Liver (tissue), 9 donors: ENCODE results near the gene TRPT1. TPM values are rescaled to one million over a fixed set of nuclear protein-coding genes. Genes with fewer than 3 reads are reported as not detected.

Source experiments
- DNase-seq: peaks from one replicate; pipeline ENCODE4 v3.0.0-alpha.2; 2017; ENCODE audit warnings: low spot score
- H3K27ac ChIP-seq, 2 donors: one replicate each; pipeline ENCODE4 v1.7.0; 2013; ENCODE audit warnings: inconsistent platforms in 2 of 2, low read length in 2 of 2, control low read depth in 1 of 2, low read depth in 1 of 2, mild to moderate bottlenecking in 1 of 2
- H3K27me3 ChIP-seq, 4 donors: one replicate each; pipeline versions ENCODE4 v1.6.1 to v1.7.0; 2013; ENCODE audit warnings: low read length in 3 of 4, inconsistent platforms in 1 of 4, mild to moderate bottlenecking in 1 of 4, moderate library complexity in 1 of 4; ENCODE audit not compliant: control insufficient read depth in 4 of 4, insufficient read depth in 4 of 4
- H3K36me3 ChIP-seq, 4 donors: one replicate each; pipeline versions ENCODE4 v1.6.1 to v1.7.0; 2013; ENCODE audit warnings: low read length in 3 of 4, mild to moderate bottlenecking in 3 of 4, low read depth in 1 of 4, moderate library complexity in 1 of 4; ENCODE audit not compliant: control insufficient read depth in 4 of 4, insufficient read depth in 3 of 4
- H3K4me1 ChIP-seq, 4 donors: one replicate each; pipeline versions ENCODE4 v1.6.1 to v1.7.0; 2013; ENCODE audit warnings: low read length in 3 of 4, mild to moderate bottlenecking in 3 of 4, moderate library complexity in 1 of 4; ENCODE audit not compliant: control insufficient read depth in 4 of 4, insufficient read depth in 4 of 4
- H3K4me3 ChIP-seq, 3 donors: one replicate each; pipeline versions ENCODE4 v1.6.1 to v1.7.0; 2013; ENCODE audit warnings: low read length in 3 of 3, control low read depth in 1 of 3, low read depth in 1 of 3, mild to moderate bottlenecking in 1 of 3
- H3K9ac ChIP-seq, 2 donors: one replicate each; pipeline ENCODE4 v1.7.0; 2013; ENCODE audit warnings: low read length in 2 of 2, mild to moderate bottlenecking in 2 of 2, moderate library complexity in 2 of 2, control low read depth in 1 of 2, low read depth in 1 of 2
- H3K9me3 ChIP-seq, 4 donors: one replicate each; pipeline versions ENCODE4 v1.6.1 to v1.7.0; 2013; ENCODE audit warnings: low read length in 3 of 4; ENCODE audit not compliant: control insufficient read depth in 4 of 4
- EGR1 ChIP-seq, 2 donors: IDR thresholded peaks; 2 replicates each; pipeline ENCODE4 v1.6.1; 2016 to 2018; ENCODE audit warnings: antibody characterized with exemption in 2 of 2, low read depth in 2 of 2
- FOXA1 ChIP-seq: IDR thresholded peaks from 2 replicates; pipeline ENCODE4 v1.6.1; 2016; ENCODE audit warnings: antibody characterized with exemption
- GABPA ChIP-seq, 2 donors: IDR thresholded peaks in 1 of 2; conservative IDR thresholded peaks in 1 of 2; 2 replicates each; pipeline ENCODE4 v1.6.1; 2016; ENCODE audit warnings: antibody characterized with exemption in 2 of 2, mild to moderate bottlenecking in 1 of 2, moderate library complexity in 1 of 2
- HNF4A ChIP-seq, 2 donors: conservative IDR thresholded peaks; 2 replicates each; pipeline ENCODE4 v1.6.1; 2016; ENCODE audit warnings: antibody characterized with exemption in 2 of 2, mild to moderate bottlenecking in 2 of 2
- JUND ChIP-seq, 2 donors: IDR thresholded peaks; 2 replicates each; pipeline ENCODE4 v1.6.1; 2016; ENCODE audit warnings: antibody characterized with exemption in 2 of 2
- MAX ChIP-seq: IDR thresholded peaks from 2 replicates; pipeline ENCODE4 v1.6.1; 2016; ENCODE audit warnings: antibody characterized with exemption
- NR2F2 ChIP-seq: IDR thresholded peaks from 2 replicates; pipeline ENCODE4 v1.6.1; 2016; ENCODE audit warnings: antibody characterized with exemption
- RXRA ChIP-seq, 2 donors: IDR thresholded peaks; 2 replicates each; pipeline ENCODE4 v1.6.1; 2017 to 2018; ENCODE audit warnings: antibody characterized with exemption in 2 of 2, mild to moderate bottlenecking in 1 of 2
- SP1 ChIP-seq: IDR thresholded peaks from 2 replicates; pipeline ENCODE4 v1.6.1; 2018; ENCODE audit warnings: antibody characterized with exemption, mild to moderate bottlenecking
- TAF1 ChIP-seq: conservative IDR thresholded peaks from 2 replicates; pipeline ENCODE4 v1.6.1; 2016; ENCODE audit warnings: antibody characterized with exemption, mild to moderate bottlenecking
- WGBS: extraction: QIAGEN DNeasy Blood & Tissue Kit; methylation state at CpG from one replicate; pipeline ENCODE4 v1.1.7; 2013; 5-methylcytosine and 5-hydroxymethylcytosine counted together
- polyA plus RNA-seq, 2 donors: library from polyadenylated mRNA; stranded (reverse) in 1 of 2; unstranded in 1 of 2; fragments of 200-250 nt in 1 of 2; fragments of >200 nt in 1 of 2; fragmentation: Nextera tagmentation in 1 of 2; extraction: Ambion mirVana in 1 of 2; gene quantifications; one replicate each; pipeline versions ENCODE4 v1.2.1 to v1.2.3, GENCODE V29; 2013 to 2015
- total RNA-seq, 2 donors: library from RNA; depleted of rRNA; stranded (reverse); fragments of >200 nt; gene quantifications; one replicate each; pipeline ENCODE4 v1.2.3, GENCODE V29; 2014
- TF ChIP-seq, protein P1 (sequence below): IDR thresholded peaks from 2 replicates; pipeline ENCODE4 v1.6.1; 2016; ENCODE audit warnings: antibody characterized with exemption, mild to moderate bottlenecking
- TF ChIP-seq, protein P2 (sequence below): IDR thresholded peaks from 2 replicates; pipeline ENCODE4 v1.6.1; 2016; ENCODE audit warnings: antibody characterized with exemption
- TF ChIP-seq, protein P3 (sequence below): fragments of 150-350 bp; IDR thresholded peaks from 2 replicates; pipeline ENCODE4 v1.5.1; 2017; ENCODE audit warnings: improper control_type of control experiment, low read depth, low read length; ENCODE audit not compliant: missing input control
- donor health status: healthy.
- donor health status: healthy.
- donor health status: healthy.
- donor health status: healthy.
- donor health status: healthy.

The TRPT1 gene
- total and polyA plus RNA-seq, 4 donors = 14.0 to 37.8 (median 20.8) TPM

DNA sequence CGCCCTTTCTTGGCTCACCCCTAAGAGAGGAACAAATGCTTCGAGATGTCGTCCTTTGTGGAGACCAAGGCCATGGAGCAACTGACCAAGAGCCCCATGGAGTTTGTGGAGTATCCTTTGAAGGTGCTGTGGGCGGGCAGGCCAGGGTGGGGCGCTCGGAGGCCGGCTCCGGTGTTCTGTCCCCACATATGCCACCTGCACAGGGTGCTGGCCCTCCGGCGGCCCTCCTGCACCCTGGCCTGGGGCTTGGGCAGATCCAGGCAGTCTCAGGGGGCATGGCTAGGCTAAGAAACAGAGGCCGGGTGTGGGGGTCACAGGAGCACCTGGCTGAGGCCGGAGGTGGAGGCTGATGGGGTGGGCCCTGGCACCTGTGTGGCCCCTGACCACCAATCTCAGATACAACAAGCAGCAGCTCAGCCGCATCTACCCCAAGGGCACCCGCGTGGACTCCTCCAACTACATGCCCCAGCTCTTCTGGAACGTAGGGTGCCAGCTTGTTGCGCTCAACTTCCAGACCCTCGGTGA, 35.6 kb upstream of the TRPT1 start:
- Histone ChIP-seq H3K4me1 (no peaks in the 10 kb centered on the region), H3K9me3 (no peaks in the 10 kb centered on the region), H3K4me3 (no peak overlapping the region), H3K9ac (no peak overlapping the region), H3K27me3 (no peaks in the 10 kb centered on the region), H3K36me3 (peaks cover 0 to 13% (median 3%) of the 10 kb centered on the region in 4 donors), H3K27ac (no peak overlapping the region)
- DNase-seq = no peak
- TF ChIP-seq MAX (no peak), SP1 (no peak), JUND (IDR thresholded peaks at IDR 0.05) (no peak)
- TF ChIP-seq, protein P1, sequence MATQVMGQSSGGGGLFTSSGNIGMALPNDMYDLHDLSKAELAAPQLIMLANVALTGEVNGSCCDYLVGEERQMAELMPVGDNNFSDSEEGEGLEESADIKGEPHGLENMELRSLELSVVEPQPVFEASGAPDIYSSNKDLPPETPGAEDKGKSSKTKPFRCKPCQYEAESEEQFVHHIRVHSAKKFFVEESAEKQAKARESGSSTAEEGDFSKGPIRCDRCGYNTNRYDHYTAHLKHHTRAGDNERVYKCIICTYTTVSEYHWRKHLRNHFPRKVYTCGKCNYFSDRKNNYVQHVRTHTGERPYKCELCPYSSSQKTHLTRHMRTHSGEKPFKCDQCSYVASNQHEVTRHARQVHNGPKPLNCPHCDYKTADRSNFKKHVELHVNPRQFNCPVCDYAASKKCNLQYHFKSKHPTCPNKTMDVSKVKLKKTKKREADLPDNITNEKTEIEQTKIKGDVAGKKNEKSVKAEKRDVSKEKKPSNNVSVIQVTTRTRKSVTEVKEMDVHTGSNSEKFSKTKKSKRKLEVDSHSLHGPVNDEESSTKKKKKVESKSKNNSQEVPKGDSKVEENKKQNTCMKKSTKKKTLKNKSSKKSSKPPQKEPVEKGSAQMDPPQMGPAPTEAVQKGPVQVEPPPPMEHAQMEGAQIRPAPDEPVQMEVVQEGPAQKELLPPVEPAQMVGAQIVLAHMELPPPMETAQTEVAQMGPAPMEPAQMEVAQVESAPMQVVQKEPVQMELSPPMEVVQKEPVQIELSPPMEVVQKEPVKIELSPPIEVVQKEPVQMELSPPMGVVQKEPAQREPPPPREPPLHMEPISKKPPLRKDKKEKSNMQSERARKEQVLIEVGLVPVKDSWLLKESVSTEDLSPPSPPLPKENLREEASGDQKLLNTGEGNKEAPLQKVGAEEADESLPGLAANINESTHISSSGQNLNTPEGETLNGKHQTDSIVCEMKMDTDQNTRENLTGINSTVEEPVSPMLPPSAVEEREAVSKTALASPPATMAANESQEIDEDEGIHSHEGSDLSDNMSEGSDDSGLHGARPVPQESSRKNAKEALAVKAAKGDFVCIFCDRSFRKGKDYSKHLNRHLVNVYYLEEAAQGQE = no peak
- WGBS = 96% methylated on average over 18 of the region's 18 CpGs

GRCh38 chr11:64260147-64260708, 34.2 kb upstream of the TRPT1 start:
- Histone ChIP-seq H3K4me1 (no peaks in the 10 kb centered on the region), H3K9ac (no peak overlapping the region), H3K27ac (no peak overlapping the region), H3K4me3 (no peak overlapping the region), H3K9me3 (no peaks in the 10 kb centered on the region), H3K36me3 (peaks cover 0 to 14% (median 4%) of the 10 kb centered on the region in 4 donors), H3K27me3 (no peaks in the 10 kb centered on the region)
- 93% methylated on average over 6 of the region's 6 CpGs for WGBS
- no peak for DNase-seq
- TF ChIP-seq EGR1 (IDR thresholded peaks at IDR 0.05; ENCODE audit: low read depth in 2 of 2) (no peak), GABPA (IDR thresholded peaks at IDR 0.05 in 1 of 2, conservative IDR thresholded peaks at IDR 0.05 in 1 of 2) (no peak), JUND (IDR thresholded peaks at IDR 0.05) (no peak), RXRA (IDR thresholded peaks at IDR 0.05) (no peak), SP1 (no peak), HNF4A (conservative IDR thresholded peaks at IDR 0.05) (no peak), NR2F2 (no peak), TAF1 (no peak), FOXA1 (no peak)
- TF ChIP-seq, protein P2, sequence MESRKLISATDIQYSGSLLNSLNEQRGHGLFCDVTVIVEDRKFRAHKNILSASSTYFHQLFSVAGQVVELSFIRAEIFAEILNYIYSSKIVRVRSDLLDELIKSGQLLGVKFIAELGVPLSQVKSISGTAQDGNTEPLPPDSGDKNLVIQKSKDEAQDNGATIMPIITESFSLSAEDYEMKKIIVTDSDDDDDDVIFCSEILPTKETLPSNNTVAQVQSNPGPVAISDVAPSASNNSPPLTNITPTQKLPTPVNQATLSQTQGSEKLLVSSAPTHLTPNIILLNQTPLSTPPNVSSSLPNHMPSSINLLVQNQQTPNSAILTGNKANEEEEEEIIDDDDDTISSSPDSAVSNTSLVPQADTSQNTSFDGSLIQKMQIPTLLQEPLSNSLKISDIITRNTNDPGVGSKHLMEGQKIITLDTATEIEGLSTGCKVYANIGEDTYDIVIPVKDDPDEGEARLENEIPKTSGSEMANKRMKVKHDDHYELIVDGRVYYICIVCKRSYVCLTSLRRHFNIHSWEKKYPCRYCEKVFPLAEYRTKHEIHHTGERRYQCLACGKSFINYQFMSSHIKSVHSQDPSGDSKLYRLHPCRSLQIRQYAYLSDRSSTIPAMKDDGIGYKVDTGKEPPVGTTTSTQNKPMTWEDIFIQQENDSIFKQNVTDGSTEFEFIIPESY = no peak
- TF ChIP-seq, protein P3, sequence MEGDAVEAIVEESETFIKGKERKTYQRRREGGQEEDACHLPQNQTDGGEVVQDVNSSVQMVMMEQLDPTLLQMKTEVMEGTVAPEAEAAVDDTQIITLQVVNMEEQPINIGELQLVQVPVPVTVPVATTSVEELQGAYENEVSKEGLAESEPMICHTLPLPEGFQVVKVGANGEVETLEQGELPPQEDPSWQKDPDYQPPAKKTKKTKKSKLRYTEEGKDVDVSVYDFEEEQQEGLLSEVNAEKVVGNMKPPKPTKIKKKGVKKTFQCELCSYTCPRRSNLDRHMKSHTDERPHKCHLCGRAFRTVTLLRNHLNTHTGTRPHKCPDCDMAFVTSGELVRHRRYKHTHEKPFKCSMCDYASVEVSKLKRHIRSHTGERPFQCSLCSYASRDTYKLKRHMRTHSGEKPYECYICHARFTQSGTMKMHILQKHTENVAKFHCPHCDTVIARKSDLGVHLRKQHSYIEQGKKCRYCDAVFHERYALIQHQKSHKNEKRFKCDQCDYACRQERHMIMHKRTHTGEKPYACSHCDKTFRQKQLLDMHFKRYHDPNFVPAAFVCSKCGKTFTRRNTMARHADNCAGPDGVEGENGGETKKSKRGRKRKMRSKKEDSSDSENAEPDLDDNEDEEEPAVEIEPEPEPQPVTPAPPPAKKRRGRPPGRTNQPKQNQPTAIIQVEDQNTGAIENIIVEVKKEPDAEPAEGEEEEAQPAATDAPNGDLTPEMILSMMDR = no peak
- TF ChIP-seq, protein P1 = no peak
